Measurements from ENCODE around the gene TCHHL1. TPM values are rescaled to one million over a fixed set of nuclear protein-coding genes. Genes with fewer than 3 reads are reported as not detected.

TCHHL1 gene
- total and polyA plus RNA-seq, 2 of the 13 experiments (the other 11 are each of a cell fraction or from before 2014, with no cell fraction given): not detected

DNA sequence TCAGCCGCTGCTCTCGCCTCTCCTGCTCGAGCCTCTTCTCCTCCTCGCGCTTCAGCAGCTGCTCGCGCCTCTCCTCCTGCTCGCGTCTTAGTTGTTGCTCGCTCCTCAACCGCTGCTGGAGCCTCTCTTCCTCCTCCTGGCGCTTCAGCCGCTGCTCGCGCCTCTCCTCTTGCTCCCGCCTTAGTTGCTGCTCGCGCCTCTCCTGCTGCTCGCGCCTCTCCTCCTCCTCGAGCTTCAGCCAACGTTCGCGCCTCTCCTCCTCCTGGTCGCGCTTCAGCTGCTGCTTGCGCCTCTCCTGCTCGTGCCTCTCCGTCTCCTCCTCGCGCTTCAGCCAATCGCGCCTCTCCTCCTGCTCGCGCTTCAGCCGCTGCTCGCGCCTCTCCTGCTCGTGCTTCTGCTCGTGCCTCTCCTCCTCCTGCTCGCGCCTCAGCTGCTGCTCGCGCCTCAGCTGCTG is 22.7 kb upstream of the TCHHL1 start (continued):
- TF ChIP-seq ZNF510 (CRISPR knock-in tag; IDR thresholded peaks at IDR 0.05; ENCODE audit: low read depth): no peak
- no peak for TF ChIP-seq ZBTB37 (CRISPR knock-in tag; IDR thresholded peaks at IDR 0.05)
- no peak for TF ChIP-seq U2AF2 (IDR thresholded peaks at IDR 0.05; ENCODE audit: low read depth, low read length)
- no peak for TF ChIP-seq ZNF343 (CRISPR knock-in tag; IDR thresholded peaks at IDR 0.05)
- TF ChIP-seq ZNF557 (CRISPR knock-in tag; IDR thresholded peaks at IDR 0.05): no peak
- TF ChIP-seq ZNF263 (CRISPR knock-in tag; IDR thresholded peaks at IDR 0.05): no peak
- no peak for TF ChIP-seq ZSCAN25 (CRISPR knock-in tag; IDR thresholded peaks at IDR 0.05)
- no peak for TF ChIP-seq AGO2 (optimal IDR thresholded peaks at IDR 0.05; ENCODE audit: low read depth, low read length)
- no peak for TF ChIP-seq SYNCRIP (IDR thresholded peaks at IDR 0.05; ENCODE audit: insufficient read depth, low read depth, low read length)
- TF ChIP-seq PLSCR1 (CRISPR knock-in tag; IDR thresholded peaks at IDR 0.05; ENCODE audit: borderline replicate concordance): no peak
- TF ChIP-seq ZNF503 (CRISPR knock-in tag; IDR thresholded peaks at IDR 0.05): no peak

Measured in HepG2 (cell line).